K562 (cell line): ENCODE data around the gene LRFN2. TPM values are rescaled to one million over a fixed set of nuclear protein-coding genes. Genes with fewer than 3 reads are reported as not detected.

Source experiments
- JUNB ChIP-seq: fragments of 450-650 bp; formaldehyde crosslinking; conservative IDR thresholded peaks from 2 replicates; pipeline ENCODE4 v1.4.0; 2020; ENCODE audit warnings: mild to moderate bottlenecking
- MNT ChIP-seq, 2 experiments: fragments of 450-650 bp; conservative IDR thresholded peaks; 2 replicates each; pipeline ENCODE4 v1.6.1; 2017; ENCODE audit warnings: mild to moderate bottlenecking in 2 of 2, moderate library complexity in 2 of 2
- REST ChIP-seq, 2 experiments: fragments of 450-650 bp; formaldehyde crosslinking in 1 of 2; IDR thresholded peaks; 2 replicates each; pipeline versions ENCODE4 v1.4.0 to v1.6.1; 2014 to 2020; ENCODE audit warnings: mild to moderate bottlenecking in 2 of 2, borderline replicate concordance in 1 of 2, low read depth in 1 of 2
- polyA plus RNA-seq, 8 experiments: library from polyadenylated mRNA; depleted of rRNA in 4 of 8; stranded (reverse) in 5 of 8; unstranded in 3 of 8; fragments of >200 nt; fragmentation: Nextera tagmentation in 2 of 8; fragmentation: Illumina TruSeq in 1 of 8; extraction: Ambion mirVana in 2 of 8; extraction: Trizol in 1 of 8; gene quantifications; 2 replicates each; pipeline versions ENCODE4 v1.2.1 to v1.2.3, GENCODE V29; 2011 to 2014; ENCODE audit warnings: inconsistent platforms in 1 of 8, missing spikeins in 1 of 8
- total RNA-seq, 7 experiments: library from RNA; depleted of rRNA in 6 of 7; stranded (reverse); fragments of >200 nt in 6 of 7; fragmentation: Illumina TruSeq in 2 of 7; extraction: Trizol in 2 of 7; gene quantifications; 2 replicates each; pipeline versions ENCODE4 v1.2.1 to v1.2.3, GENCODE V29; 2011 to 2021; ENCODE audit warnings: low replicate concordance in 1 of 7

The LRFN2 gene
- total and polyA plus RNA-seq, 9 of the 15 experiments (the other 6 are each of a cell fraction or from before 2014, with no cell fraction given) = not detected

GRCh38 chr6:40438246-40438887 is 148.8 kb downstream of the LRFN2 start (continued):
- TF ChIP-seq REST (IDR thresholded peaks at IDR 0.05; ENCODE audit: borderline replicate concordance) = 0 out of 2 replicates have a peak, but pooled peaks have one; percentile 5
- no peak for TF ChIP-seq REST (CRISPR knock-in tag; IDR thresholded peaks at IDR 0.05; ENCODE audit: low read depth)
- TF ChIP-seq JUNB (CRISPR knock-in tag) = no peak
- TF ChIP-seq MNT (conservative IDR thresholded peaks at IDR 0.05) = no peak
